ENCODE data around the gene LCN10. TPM values are rescaled to one million over a fixed set of nuclear protein-coding genes. Genes with fewer than 3 reads are reported as not detected.

Gene LCN10
- total RNA-seq, 1 donor from 2014 or later: 2.5 TPM

GRCh38 chr9:136700959-136701667 lies 41.6 kb downstream of the LCN10 start:
- peaks cover 11% of the 10 kb centered on the region for H3K27me3 ChIP-seq (ENCODE audit: low read depth)
- no peaks in the 10 kb centered on the region for H3K36me3 ChIP-seq
- DNase-seq (peak; percentile 54), ATAC-seq (peak; percentile 40 to 54)
- H3K4me3 ChIP-seq: peak overlapping the region; percentile 6
- no peak for TF ChIP-seq CTCF (IDR thresholded peaks at IDR 0.05)
- H3K4me1 ChIP-seq: peaks cover 27% of the 10 kb centered on the region
- no peaks in the 10 kb centered on the region for H3K9me3 ChIP-seq
- H3K27ac ChIP-seq: no peak overlapping the region
- intact Hi-C loops (cut with DNase I): no loop called here

GRCh38 chr9:136700304-136700703 lies 42.4 kb downstream of the LCN10 start:
- no peaks in the 10 kb centered on the region for H3K9me3 ChIP-seq
- peaks cover 34% of the 10 kb centered on the region for H3K4me1 ChIP-seq
- no peaks in the 10 kb centered on the region for H3K36me3 ChIP-seq
- DNase-seq: no peak
- no peak overlapping the region for H3K27ac ChIP-seq
- no peak for TF ChIP-seq CTCF (IDR thresholded peaks at IDR 0.05)
- no peak overlapping the region for H3K4me3 ChIP-seq
- intact Hi-C loops (cut with DNase I): no loop called here
- no peak for ATAC-seq
- H3K27me3 ChIP-seq (ENCODE audit: low read depth): peaks cover 11% of the 10 kb centered on the region

- intact Hi-C loops (cut with DNase I): no loop called here
- Histone ChIP-seq H3K36me3 (no peaks in the 10 kb centered on the region), H3K9me3 (no peaks in the 10 kb centered on the region), H3K27me3 (ENCODE audit: low read depth) (peaks cover 11% of the 10 kb centered on the region), H3K27ac (peak overlapping the region; percentile 46), H3K4me1 (peaks cover 45% of the 10 kb centered on the region), H3K4me3 (no peak overlapping the region)
- no peak for DNase-seq
- ATAC-seq: no peak
- TF ChIP-seq CTCF (IDR thresholded peaks at IDR 0.05): no peak
Observed at GRCh38 chr9:136698635-136699246, 44.0 kb downstream of the LCN10 start.

GRCh38 chr9:136697821-136698526 lies 44.8 kb downstream of the LCN10 start:
- H3K4me1 ChIP-seq: peaks cover 52% of the 10 kb centered on the region
- DNase-seq: peak; percentile 77

More at GRCh38 chr9:136697821-136698526, 44.8 kb downstream of the LCN10 start:
- Histone ChIP-seq H3K36me3 (no peaks in the 10 kb centered on the region), H3K4me3 (no peak overlapping the region), H3K27ac (peak overlapping the region; percentile 51), H3K27me3 (ENCODE audit: low read depth) (peaks cover 11% of the 10 kb centered on the region), H3K9me3 (no peaks in the 10 kb centered on the region)
- ATAC-seq: peak; percentile 5 to 17
- intact Hi-C loops (cut with DNase I): no loop called here
- TF ChIP-seq CTCF (IDR thresholded peaks at IDR 0.05): no peak

Measured in lower lobe of right lung (tissue), 2 donors.